Colonic mucosa (tissue), 4 donors: ENCODE results near the gene MUCL1. TPM values are rescaled to one million over a fixed set of nuclear protein-coding genes. Genes with fewer than 3 reads are reported as not detected.

Experiments used
- DNase-seq: peaks from one replicate; pipeline ENCODE4 v3.0.0-alpha.2; 2020
- H3K27ac ChIP-seq: fragments of 200-600 bp; one replicate; pipeline ENCODE4 v1.8.0; 2021
- H3K27me3 ChIP-seq: fragments of 200-600 bp; one replicate; pipeline ENCODE4 v1.8.0; 2021
- H3K36me3 ChIP-seq: fragments of 200-600 bp; one replicate; pipeline ENCODE4 v1.8.0; 2021
- H3K4me1 ChIP-seq: fragments of 200-600 bp; one replicate; pipeline ENCODE4 v1.8.0; 2021; ENCODE audit warnings: mild to moderate bottlenecking
- H3K4me3 ChIP-seq: fragments of 200-600 bp; one replicate; pipeline ENCODE4 v1.8.0; 2021
- H3K9ac ChIP-seq, 2 donors: one replicate each; pipeline ENCODE4 v1.7.0; 2013; ENCODE audit warnings: control low read depth in 2 of 2, low read depth in 2 of 2, low read length in 2 of 2
- H3K9me3 ChIP-seq: fragments of 200-600 bp; one replicate; pipeline ENCODE4 v1.8.0; 2021
- intact Hi-C: fragments of 100-400 bp; cut with DNase I; formaldehyde crosslinking; loops from one replicate; pipeline ENCODE4 v1.14.1; 2022
- total RNA-seq, 2 donors: library from RNA; stranded (reverse); fragmentation: NEBNext Ultra II Directional in 1 of 2; extraction: Animal tissue kit (Norgen Biotek cat#: 25700) in 1 of 2; gene quantifications; one replicate each; pipeline ENCODE4 v1.2.1, GENCODE V29; 2021
- TF ChIP-seq, protein P1 (sequence below): fragments of 200-600 bp; IDR thresholded peaks from one replicate; pipeline ENCODE4 v1.8.0; 2022; ENCODE audit warnings: antibody characterized with exemption, mild to moderate bottlenecking
- donor health status: healthy.
- donor health status: DM: no; HTN: no; CAD: no.
- donor health status: DM: no; HTN: no; CAD: no.

Gene MUCL1
- total RNA-seq, 2 donors from 2014 or later = not detected

- DNase-seq = no peak
- Histone ChIP-seq H3K4me3 (no peak overlapping the region), H3K4me1 (no peaks in the 10 kb centered on the region), H3K9me3 (no peaks in the 10 kb centered on the region), H3K9ac (no peak overlapping the region), H3K36me3 (no peaks in the 10 kb centered on the region), H3K27me3 (no peaks in the 10 kb centered on the region), H3K27ac (no peak overlapping the region)
- intact Hi-C loops = no loop called here
- TF ChIP-seq, protein P1, sequence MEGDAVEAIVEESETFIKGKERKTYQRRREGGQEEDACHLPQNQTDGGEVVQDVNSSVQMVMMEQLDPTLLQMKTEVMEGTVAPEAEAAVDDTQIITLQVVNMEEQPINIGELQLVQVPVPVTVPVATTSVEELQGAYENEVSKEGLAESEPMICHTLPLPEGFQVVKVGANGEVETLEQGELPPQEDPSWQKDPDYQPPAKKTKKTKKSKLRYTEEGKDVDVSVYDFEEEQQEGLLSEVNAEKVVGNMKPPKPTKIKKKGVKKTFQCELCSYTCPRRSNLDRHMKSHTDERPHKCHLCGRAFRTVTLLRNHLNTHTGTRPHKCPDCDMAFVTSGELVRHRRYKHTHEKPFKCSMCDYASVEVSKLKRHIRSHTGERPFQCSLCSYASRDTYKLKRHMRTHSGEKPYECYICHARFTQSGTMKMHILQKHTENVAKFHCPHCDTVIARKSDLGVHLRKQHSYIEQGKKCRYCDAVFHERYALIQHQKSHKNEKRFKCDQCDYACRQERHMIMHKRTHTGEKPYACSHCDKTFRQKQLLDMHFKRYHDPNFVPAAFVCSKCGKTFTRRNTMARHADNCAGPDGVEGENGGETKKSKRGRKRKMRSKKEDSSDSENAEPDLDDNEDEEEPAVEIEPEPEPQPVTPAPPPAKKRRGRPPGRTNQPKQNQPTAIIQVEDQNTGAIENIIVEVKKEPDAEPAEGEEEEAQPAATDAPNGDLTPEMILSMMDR = no peak
Observed at GRCh38 chr12:54861927-54862326, 7.6 kb downstream of the MUCL1 start.

GRCh38 chr12:54863948-54864618 lies 9.8 kb downstream of the MUCL1 start:
- intact Hi-C loops = no loop called here
- no peaks in the 10 kb centered on the region for H3K27me3 ChIP-seq
- DNase-seq = no peak
- no peaks in the 10 kb centered on the region for H3K9me3 ChIP-seq
- no peak overlapping the region for H3K9ac ChIP-seq
- H3K27ac ChIP-seq = no peak overlapping the region
- TF ChIP-seq, protein P1 = no peak
- H3K4me1 ChIP-seq = no peaks in the 10 kb centered on the region
- H3K36me3 ChIP-seq = no peaks in the 10 kb centered on the region
- H3K4me3 ChIP-seq = no peak overlapping the region

DNA sequence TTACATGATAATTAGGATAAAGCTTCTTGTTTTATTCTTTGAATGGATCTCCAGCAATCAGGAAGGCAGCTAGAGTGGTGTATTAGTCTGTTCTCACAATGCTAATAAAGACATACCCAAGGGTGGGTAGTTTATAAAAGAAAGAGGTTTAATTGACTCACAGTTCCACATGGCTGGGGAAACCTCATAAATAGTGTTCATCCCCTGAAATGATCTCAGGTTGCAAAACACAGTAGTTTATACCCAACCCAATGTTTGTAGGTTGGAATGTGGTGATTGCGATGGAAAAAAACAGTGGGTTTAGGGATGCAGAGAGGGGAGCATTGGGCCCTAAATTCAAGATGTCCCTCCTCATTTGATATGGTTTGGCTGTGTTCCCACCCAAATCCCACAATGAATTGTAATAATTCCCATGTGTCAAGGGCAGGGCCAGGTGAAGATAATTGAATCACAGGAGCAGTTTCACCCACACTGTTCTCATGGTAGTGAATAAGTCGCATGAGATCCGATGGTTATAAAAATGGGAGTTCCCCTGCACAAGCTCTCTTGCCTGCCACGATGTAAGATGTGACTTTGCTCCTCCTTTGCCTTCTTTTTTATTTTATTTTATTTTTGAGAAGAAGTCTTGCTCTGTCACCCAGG lies 11.5 kb downstream of the MUCL1 start:
- H3K9ac ChIP-seq = no peak overlapping the region
- no peaks in the 10 kb centered on the region for H3K36me3 ChIP-seq
- TF ChIP-seq, protein P1 = no peak
- H3K27me3 ChIP-seq = no peaks in the 10 kb centered on the region
- no peaks in the 10 kb centered on the region for H3K4me1 ChIP-seq
- H3K9me3 ChIP-seq = no peaks in the 10 kb centered on the region
- no peak for DNase-seq
- H3K4me3 ChIP-seq = no peak overlapping the region
- H3K27ac ChIP-seq = no peak overlapping the region
- intact Hi-C loops = no loop called here

DNA sequence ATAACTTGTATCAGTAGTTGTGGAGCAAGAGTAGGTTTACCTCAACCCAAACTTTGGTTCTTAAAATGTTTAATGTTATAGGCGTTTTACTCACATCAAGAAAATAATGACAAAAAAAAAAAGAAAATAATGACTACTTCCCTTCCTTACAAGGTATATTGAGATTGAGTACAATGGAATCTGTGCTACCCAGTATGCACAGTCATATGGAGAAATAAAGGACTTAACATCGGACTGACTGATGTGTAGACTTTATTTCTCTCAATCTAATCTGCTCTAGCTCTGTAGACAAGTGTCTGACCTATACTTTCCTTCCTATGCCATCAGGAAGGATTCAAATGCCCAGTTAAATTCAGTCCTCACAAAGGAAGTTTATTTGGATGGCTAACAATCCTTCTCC lies 14.4 kb downstream of the MUCL1 start:
- Histone ChIP-seq H3K36me3 (no peaks in the 10 kb centered on the region), H3K4me1 (no peaks in the 10 kb centered on the region), H3K9me3 (no peaks in the 10 kb centered on the region), H3K27me3 (no peaks in the 10 kb centered on the region), H3K4me3 (no peak overlapping the region), H3K27ac (no peak overlapping the region), H3K9ac (no peak overlapping the region)
- DNase-seq = no peak
- intact Hi-C loops = no loop called here
- TF ChIP-seq, protein P1 = no peak

DNA sequence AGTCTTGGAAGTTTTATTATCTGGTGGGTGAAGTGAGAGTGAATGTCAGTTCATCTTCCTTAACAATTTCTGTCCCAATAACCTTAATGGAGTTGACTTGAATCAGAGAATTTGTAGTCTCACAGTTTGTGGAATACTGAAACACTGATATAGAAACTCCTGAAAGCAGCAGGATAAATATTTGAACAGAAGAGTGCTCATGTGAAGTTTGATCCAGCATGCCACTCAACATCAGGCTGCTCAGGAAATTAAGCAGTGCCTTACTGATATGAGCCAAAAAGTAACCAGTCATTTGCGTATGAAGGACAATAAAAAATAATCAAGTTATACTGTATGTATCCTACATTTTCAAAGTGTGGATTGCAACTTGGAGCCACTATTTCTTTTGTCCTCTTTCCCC lies 15.7 kb downstream of the MUCL1 start:
- Histone ChIP-seq H3K4me1 (no peaks in the 10 kb centered on the region), H3K36me3 (no peaks in the 10 kb centered on the region), H3K4me3 (no peak overlapping the region), H3K9me3 (no peaks in the 10 kb centered on the region), H3K27me3 (no peaks in the 10 kb centered on the region), H3K27ac (no peak overlapping the region), H3K9ac (no peak overlapping the region)
- TF ChIP-seq, protein P1 = no peak
- DNase-seq = no peak
- intact Hi-C loops = no loop called here
